HG03439 (cell line): ENCODE data around the gene SNX10.
A peak's percentile ranks its signal among the peaks of the same experiment; 100 is the strongest.
"Not testable (repeated sequence)": the region's sequence is repeated elsewhere in the genome, so short reads cannot be mapped to it uniquely, and the experiment has no call there.

Experiments used
- ATAC-seq: cut with Tn5 transposase; IDR thresholded peaks from one replicate; pipeline ENCODE4 v1.9.1; 2021; ENCODE audit warnings: mild to moderate bottlenecking, moderate library complexity; ENCODE audit not compliant: unreplicated experiment

Gene SNX10, protein sequence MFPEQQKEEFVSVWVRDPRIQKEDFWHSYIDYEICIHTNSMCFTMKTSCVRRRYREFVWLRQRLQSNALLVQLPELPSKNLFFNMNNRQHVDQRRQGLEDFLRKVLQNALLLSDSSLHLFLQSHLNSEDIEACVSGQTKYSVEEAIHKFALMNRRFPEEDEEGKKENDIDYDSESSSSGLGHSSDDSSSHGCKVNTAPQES

DNA sequence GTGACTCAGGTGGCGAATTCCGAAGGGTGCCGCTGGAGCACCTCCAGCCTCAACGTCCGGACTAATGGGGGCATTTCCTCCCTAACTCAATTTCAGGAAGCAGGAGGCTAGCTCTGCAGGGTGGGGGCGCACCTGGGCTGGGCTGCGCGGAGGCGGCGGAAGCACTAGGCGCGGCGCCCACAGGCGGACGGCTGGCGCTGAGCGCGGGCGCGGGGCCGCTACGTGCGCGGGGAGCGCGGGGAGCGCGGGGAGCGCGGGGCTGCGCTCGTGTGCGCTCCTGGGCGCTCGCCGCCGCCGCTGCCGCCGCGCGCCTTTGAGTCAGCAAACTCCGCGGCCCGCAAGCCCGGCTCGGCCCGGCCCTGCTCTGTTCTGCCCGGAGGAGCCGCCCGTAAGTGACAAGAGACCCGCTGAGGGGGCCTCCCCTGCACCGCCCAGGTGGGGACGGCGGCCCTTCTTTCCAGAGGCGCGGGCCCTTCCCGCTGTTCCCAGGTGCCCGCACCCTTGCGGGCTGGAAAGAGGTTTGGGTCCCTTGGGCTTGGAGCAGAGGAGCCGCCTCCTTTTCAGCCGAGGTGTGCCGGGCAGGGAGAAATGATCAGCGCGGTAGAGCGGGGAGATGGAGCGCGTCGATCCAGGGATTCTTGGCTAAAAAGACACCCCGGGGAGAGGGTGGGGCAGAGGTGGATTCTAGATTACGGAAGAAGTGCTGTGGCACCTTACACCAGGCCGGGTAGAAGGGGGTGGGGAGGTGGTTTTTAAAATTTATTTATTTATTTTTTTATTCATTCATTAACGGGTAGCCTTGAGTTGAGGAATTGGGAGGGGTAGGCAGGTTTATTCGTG is at the start of gene SNX10:
Gene SNX10 (plus strand): TSS at position 164 of the 840 bp plus-strand sequence. CDS start 54,581 bp downstream, outside the sequence.
- peak; percentile 80 for ATAC-seq

DNA sequence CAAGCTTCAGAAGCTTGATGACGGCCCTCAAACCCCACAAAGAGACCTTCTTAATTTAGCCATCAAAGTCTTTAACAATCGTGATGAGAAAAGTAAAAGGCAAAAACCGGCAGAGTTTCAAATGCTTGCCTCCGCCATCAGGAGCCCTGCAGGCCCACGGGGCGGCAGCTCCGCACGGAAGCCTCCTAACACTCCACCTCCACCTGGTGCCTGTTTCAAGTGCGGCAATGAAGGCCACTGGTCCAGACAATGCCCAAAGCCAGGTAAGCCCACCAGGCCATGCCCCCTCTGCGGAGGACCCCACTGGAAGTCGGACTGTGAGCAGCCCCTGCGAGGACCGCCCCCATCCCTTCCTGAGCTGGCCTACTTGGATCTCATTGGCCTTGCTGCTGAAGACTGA is 46.5 kb upstream of the SNX10 start:
- no peak for ATAC-seq

- no peak for ATAC-seq
Measured at GRCh38 chr7:26250239-26250638, 41.4 kb upstream of the SNX10 start.

DNA sequence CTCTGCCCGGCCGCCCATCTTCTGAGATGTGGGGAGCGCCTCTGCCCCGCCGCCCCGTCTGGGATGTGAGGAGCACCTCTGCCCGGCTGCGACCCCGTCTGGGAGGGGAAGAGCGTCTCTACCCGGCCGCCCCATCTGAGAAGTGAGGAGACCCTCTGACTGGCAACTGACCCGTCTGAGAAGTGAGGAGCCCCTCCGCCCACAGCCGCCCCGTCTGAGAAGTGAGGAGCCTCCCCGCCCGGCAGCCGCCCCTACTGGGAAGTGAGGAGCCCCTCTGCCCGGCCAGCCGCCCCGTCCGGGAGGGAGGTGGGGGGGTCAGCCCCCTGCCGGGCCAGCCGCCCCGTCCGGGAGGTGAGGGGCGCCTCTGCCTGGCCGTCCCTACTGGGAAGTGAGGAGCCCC is 29.8 kb upstream of the SNX10 start:
- not testable (repeated sequence) for ATAC-seq

DNA sequence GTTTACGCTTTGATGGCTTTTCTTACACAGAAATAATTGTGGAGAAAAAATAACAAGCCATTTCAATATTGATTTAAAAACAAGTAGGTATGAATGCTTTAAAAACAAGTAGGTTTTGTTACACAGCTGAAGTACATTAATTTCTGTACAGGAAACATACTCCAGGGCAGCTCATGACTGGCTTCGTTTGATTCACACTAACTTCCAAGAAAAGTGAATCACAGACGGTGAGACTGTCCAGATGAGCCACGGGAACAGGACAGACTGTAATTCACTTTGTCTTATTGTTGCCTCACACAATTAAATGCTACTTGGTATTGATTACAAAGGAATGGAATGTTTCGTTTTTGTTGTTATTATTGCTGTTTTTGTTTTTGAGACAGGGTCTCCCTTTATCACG is 26.6 kb upstream of the SNX10 start:
- no peak for ATAC-seq

DNA sequence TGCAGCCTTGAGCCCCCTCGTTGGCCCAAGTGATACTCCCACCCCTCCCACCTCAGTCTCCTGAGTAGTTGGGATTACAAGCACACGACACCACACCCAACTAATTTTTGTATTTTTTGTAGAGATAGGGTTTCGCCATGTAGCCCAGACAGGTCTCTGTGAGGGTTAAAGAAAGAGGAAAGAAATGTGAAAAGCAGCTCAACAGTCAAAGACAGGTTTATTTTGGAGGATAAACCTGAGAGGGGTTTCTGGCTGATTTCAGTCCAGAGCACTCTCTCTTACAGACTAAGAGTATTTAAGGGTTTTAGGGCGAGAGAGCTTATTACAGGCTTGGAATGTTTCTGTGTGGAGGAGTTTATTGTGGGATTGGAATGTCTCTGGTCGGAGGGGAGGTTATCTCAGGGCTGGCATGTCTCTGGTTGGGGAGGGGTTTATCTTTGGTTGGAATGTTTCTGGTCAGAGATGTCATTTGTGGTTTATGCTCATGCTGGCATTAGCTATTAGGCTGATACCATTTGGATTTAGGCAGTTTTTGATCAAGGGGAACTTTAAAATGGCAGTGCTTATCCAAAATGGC is 26.1 kb upstream of the SNX10 start:
- ATAC-seq = no peak

- ATAC-seq = no peak
Measured at GRCh38 chr7:26267601-26268166, 24.0 kb upstream of the SNX10 start.

- no peak for ATAC-seq
Measured at GRCh38 chr7:26275213-26275612, 16.4 kb upstream of the SNX10 start.

GRCh38 chr7:26278770-26279169 is 12.9 kb upstream of the SNX10 start:
- ATAC-seq = no peak

DNA sequence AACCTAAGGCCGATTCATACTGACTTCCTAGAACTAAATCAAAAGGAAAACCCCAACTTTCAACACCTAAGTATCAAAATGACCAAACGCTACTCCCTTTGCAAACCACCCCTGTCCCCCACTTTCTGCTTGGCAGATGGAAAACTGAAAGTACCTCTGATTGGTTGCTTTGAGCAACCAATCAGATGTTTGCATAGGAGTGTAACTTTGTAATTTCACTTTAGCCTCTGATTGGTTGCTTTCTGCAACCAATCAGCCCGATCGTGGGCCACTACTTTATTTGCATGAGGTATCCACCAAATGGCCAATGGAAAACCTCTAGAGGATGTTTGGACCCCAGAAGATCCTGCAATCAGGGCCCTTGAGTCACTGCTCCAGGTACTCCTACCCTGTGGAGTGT is 12.3 kb upstream of the SNX10 start:
- ATAC-seq = no peak

- no peak for ATAC-seq
Measured at GRCh38 chr7:26280097-26280496, 11.6 kb upstream of the SNX10 start.

DNA sequence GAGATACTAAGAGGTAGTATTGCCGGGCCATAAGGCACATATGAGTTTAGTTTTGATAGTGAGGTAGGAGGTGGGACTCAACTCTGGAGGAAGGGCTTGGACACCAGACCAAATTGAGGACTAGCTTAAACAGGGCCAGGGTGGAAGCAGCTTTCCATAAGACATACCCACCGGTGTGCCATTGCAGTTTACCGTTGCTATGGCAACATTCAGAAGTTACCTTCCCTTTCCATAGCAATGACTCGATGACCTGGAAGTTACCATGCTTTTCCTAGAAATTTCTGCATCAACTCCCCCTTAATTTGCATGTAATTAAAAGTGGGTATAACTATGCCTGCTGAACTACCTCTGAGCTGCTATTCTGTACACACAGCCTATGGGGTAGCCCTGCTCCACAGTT is 10.9 kb upstream of the SNX10 start:
- ATAC-seq = no peak

GRCh38 chr7:26284477-26284876 is 7.2 kb upstream of the SNX10 start:
- ATAC-seq = no peak

- ATAC-seq = no peak
Measured at GRCh38 chr7:26284995-26285632, 6.5 kb upstream of the SNX10 start.

- ATAC-seq = no peak
Measured at GRCh38 chr7:26286157-26286556, 5.5 kb upstream of the SNX10 start.

- ATAC-seq = not testable (repeated sequence)
Measured at GRCh38 chr7:26288126-26288525, 3.5 kb upstream of the SNX10 start.

DNA sequence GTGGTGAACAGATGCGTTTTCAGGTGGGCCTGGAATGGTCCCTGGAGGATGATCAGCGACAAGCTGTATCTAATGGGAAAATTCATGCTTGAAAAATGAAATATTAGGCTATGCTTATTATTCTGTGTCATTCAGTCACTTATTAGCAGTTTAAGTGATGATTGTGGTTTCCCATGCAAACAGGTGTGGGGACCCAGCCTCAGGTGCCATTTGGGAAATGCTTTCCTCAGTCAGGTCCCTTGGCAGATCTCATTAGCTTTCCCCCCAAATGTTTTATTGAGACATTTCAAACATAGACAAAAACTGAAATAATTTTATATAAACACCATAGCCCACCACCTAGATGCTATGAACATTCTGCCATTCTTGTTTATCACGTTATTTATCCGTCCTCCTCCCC is 411 bp upstream of the SNX10 start:
- ATAC-seq = no peak

- ATAC-seq = no peak
Measured at GRCh38 chr7:26292768-26293560, 1.3 kb downstream of the SNX10 start.

DNA sequence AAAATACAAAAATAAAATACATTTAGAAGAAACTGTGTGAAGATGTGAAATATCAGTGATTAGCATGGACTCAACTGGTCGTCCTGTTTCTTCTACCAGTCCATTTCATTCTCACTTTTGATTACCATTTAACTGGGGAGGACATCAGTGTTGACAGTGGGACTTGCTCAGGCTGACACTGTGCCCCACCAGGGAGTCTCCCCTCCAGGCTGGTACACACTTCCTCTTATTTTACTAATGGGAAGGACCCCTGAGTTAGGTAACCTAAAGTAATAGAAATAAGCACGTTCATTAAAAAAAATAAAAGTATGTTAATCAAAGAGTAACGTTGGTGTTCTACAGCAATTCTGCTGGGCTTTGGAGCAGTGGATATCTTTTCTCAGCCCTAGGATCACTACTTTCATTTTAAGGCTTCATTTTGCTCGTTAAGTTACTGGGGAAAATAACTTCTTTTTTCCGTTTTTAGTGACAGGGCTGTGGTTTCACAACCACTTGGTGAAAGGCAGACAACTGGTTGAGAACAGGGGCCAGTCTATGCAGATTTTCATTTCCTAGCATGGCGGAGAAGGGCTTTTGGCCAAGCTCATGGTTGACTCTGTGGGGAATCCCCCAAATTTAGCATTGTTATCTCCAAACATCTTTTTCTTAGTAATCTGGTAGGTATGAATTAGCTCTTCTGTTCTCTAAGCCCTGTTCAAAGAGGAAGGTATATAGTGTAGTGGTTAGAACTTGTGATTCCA is 2.1 kb downstream of the SNX10 start:
- peak; percentile 70 for ATAC-seq

GRCh38 chr7:26295015-26295414 is 3.4 kb downstream of the SNX10 start:
- no peak for ATAC-seq
